ENCODE measurements around the gene LAGE3.

DNA sequence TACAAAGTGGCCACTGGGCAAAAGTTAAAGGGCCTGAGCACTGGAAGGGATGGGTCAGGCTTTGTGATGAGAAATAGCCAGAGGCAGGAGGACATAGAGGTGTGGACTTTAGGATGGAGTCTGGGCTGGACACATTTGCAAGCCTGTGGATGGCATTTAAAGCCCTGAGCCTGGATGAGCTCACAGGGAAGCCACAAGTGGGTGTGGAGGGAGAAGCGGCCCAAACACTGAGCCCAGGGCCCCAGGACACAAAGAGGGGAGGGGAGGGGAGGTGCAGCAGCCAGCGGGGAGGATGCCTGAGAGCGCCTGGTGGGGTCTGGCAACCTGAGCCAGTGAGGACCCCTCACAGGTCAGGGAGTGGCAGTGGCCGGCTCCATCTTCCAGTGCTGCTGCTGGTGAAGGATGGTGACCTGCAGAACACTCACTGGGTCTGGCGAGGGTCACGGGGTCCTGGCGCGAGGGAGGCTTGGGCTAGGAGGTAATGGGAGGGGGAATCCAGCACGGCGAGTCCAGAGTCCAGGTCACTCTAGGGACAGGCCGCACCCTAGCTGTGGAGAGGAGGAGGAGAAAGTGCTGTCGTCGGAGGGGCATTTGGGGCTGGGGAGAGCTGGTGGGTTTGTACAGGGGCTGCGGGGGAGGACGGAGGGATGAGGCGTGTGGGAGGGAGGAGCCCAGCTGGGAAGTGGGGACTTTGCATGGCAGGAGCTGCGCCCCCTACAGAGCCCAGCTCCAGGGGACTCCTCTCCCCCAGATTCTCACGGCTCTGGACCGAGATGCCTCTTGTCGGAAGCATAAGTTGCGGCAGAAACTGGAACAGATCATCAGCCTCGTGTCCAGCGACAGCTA is 7.0 kb downstream of the LAGE3 start:
- TF ChIP-seq, protein P1, sequence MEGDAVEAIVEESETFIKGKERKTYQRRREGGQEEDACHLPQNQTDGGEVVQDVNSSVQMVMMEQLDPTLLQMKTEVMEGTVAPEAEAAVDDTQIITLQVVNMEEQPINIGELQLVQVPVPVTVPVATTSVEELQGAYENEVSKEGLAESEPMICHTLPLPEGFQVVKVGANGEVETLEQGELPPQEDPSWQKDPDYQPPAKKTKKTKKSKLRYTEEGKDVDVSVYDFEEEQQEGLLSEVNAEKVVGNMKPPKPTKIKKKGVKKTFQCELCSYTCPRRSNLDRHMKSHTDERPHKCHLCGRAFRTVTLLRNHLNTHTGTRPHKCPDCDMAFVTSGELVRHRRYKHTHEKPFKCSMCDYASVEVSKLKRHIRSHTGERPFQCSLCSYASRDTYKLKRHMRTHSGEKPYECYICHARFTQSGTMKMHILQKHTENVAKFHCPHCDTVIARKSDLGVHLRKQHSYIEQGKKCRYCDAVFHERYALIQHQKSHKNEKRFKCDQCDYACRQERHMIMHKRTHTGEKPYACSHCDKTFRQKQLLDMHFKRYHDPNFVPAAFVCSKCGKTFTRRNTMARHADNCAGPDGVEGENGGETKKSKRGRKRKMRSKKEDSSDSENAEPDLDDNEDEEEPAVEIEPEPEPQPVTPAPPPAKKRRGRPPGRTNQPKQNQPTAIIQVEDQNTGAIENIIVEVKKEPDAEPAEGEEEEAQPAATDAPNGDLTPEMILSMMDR (IDR thresholded peaks at IDR 0.05) = no peak
- no peak for TF ChIP-seq POLR2A (IDR thresholded peaks at IDR 0.05)
